ENCODE measurements around the gene SGF29.
"Not testable (repeated sequence)": the region's sequence is repeated elsewhere in the genome, so short reads cannot be mapped to it uniquely, and the experiment has no call there.

Gene SGF29

DNA sequence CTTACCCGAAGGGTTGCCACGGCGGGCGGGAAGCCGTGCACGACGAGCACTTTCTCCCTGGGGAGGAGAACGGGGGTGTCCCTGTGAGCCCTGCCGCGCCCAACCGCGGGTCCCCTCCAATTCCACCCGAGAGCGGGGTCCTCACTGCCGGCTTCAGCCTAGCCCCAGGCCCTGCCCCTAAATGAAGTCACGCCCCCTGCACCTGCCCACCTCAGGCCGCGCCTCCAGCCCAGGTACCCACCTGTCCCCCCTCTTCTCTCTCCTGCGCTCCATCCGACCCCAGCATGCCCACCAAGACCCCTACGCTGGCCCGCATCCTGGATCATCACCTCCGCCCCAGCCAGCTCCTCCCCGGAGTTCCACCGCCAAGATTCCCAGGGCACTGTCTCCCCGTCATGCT is 60.2 kb downstream of the SGF29 start:
- not testable (repeated sequence) for DNase-seq

DNA sequence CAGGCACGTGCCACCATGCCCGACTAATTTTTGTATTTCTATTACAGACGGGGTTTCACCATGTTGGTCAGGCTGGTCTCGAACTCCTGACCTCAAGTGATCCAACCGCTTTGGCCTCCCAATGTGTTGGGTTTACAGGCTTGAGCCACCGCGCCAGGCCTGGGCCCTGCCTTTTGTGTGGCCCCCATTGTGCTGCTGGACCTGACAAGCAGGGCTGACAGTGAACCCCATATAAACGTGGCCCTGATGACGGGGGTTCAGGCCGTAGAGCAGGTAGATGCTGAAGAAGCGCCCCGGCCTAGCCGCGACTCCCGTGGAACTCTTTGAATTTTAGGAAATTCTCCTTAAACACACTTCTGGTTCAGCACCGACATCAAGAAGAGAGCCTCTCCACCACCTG is 60.8 kb downstream of the SGF29 start:
- DNase-seq = not testable (repeated sequence)

DNA sequence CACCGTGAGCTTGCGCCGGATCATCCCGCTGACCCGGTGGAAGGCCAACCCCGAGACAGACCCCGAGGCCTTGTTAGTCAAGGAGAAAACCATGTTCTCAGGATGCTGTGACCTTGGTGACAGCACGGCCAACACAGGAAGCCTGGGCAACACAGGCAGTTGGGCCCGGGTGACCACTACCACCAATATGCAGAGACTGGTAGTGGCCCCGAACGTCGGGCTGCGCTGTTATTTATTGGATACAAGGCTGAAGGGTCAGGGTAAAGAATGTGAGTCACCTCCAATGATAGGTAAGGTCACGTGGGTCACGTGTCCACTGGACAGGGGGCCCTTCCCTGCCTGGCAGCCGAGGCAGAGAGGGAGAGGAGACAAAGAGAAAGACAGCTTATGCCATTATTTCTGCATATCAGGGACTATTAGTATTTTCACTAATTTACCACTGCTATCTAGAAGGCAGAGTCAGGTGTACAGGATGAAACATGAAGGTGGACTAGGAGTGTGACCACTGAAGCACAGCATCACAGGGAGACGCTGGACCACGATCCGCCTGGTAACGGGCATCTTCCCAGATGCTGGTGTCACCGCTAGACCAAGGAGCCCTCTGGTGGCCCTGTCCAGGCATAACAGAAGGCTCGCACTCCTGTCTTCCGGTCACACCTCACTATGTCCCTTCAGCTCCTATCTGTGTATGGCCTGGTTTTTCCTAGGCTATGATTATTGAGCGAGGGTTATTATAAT is 61.9 kb downstream of the SGF29 start:
- DNase-seq = peak; percentile 33

DNA sequence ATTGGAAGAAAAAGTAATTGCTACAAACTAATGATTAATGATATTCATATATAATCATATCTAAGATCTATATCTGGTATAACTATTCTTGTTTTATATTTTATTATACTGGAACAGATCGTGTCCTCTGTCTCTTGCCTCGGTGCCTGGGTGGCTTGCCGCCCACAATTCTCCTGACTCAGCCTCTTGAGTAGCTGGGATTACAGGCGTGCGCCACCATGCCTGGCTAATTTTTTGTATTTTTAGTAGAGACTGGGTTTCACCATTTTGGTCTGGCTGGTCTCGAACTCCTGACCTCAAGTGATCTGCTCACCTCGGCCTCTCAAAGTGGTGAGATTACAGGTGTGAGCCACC is 62.5 kb downstream of the SGF29 start:
- not testable (repeated sequence) for DNase-seq

DNA sequence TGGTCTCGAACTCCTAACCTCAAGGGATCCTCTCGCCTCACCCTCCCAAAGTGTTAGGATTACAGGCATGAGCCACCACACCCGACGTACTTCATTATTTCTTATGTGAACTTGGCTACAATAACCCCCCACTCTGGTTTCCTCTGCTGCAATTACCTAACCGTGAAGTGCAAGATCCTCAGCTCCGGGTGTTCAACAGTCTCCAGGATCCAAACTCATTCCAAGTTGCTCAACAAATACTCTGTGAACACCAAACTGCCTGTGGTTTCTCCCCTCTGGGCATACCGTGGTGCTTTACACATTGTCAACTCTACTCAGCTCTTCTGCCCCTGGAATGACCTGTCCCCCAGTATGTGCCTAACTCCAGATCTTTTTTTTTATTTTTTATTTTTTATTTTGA is 62.9 kb downstream of the SGF29 start:
- no peak for DNase-seq

DNA sequence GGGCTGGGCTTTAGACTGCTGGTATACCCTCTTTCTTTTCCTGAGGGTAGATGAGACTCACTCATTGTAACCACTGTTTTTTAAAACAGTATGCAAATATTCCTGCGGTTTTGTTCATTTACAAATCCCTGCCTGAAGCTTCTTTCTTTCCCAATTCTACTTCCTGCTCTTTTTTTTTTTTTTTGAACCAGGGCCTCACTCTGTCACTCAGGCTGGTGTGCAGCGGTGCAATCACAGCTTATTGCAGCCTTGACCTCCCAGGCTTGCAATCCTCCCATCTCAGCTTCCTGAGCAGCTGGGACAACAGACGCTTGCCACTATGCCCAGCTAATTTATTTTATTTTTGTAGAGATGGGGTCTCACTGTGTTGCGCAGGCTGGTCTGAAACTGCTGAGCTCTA is 64.2 kb downstream of the SGF29 start:
- DNase-seq = peak; percentile 18

DNA sequence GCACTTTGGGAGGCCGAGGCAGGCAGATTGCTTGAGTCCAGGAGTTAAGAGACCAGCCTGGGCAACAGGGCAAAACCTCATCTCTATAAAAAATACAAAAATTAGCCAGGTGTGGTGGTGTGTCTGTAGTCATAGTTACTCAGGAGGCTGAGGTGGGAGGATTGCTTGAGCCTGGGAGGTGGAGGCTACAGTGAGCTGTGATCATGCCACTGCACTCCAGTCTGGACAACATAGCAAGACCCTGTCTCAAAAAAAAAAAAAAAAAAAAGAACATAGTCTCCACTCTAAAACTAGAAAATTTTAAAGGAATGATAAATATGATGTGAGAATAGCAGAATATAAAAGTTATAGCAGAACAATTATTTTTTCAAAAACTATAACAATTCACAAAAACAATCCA is 66.6 kb downstream of the SGF29 start:
- DNase-seq = not testable (repeated sequence)

DNA sequence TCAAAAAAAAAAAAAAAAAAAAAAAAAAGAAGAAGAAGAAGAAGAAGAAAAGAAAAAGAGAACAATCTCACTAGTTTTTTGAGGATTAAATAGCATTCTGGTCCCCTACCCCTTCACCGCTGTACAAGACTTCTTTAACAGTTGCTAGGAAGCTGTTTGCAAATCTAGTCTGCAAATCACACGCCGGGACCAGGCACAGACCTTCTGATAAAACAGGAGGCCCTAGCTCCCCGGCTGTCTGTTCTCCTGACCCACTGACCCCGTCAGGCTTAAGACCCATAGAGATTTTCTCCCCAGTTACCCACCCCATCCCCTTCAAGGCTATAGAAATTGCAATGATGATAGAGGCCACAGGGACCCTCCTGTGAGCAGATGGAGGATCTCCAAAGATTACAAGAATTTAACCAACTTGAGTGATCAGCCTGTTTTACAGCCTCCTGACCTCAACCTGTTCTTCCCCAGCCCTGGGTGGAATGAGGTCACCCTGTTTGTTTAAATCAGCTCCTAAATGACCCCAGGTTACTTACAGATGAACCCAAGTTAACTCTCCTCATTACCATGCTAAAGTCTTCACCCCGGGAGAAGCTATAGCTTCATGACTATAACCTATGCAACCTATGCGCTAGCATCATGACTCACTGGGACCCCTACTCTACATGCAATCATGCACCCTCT is 67.9 kb downstream of the SGF29 start:
- no peak for DNase-seq

DNA sequence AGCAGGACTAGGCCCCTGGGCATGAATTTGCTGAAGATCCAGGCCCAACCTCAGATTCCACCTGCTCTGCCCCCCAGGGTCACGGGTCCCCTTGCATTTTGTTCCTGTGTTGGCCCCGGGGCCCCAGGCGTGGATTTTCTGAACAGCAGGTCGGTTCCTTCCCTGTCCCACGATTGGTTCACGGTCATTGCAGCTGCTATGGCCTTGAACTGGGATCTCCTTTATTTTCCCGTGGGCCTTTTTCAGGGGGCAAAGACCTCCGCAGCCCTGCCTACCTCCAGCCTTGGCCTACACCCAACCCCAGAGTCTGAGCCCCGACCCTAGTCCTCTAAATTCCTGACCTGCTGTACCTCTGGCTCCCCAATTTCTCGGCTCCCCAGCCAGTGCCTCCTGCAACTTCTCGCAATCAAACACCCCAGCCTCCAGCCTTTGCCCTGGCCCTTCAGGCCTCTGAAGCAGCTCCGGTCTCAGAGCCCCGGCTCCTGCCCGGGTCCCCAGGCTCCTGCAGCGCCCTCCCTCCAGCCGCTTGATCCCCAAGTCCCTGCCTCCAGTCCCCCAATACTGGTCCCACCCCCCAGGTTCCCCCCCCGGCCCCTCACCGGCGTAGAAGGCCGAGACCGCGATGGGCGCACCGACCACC is 68.9 kb downstream of the SGF29 start:
- not testable (repeated sequence) for DNase-seq

DNA sequence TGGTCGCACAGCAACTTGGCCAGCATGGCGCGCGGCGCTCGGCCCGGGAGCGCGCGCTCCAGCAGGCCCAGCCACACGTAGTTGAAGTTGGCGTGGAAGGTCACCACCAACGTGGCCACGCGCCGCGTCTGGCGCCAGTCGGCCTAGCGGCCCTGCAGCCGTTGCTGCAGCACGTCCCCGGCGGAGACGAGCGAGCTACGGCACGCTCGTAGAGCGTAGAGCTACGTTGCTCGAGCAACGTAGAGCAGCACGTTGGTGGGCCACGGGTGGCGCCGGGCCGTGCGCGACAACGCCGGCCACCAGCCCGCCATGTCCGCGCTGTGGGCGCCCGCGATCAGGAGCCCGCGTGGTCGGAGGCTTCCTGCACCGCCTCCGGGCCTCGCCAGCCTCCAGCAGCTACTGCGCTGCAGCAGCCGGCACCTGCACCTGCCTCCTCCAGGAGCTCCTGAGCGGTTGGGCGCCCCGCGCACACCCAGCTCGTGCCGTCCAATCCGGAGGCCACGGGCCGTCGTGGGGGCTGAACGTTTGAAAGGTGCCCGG is 69.5 kb downstream of the SGF29 start:
- DNase-seq = peak; percentile 48

DNA sequence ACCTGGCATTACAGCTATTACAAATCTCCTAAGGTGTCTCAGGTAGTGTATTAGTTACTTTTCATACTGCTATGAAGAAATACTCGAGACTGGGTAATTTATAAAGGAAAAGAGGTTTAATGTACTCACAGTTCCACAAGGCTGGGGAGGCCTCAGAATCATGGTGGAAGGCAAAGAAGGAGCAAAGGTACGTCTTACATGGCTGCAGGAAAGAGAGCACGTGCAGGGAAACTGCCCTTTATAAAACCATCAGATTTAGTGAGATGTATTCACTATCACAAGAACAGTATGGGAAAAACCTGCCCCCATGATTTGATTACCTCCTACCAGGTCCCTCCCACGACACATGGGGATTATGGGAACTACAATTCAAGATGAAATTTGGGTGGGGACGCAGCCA is 77.2 kb downstream of the SGF29 start:
- not testable (repeated sequence) for DNase-seq

DNA sequence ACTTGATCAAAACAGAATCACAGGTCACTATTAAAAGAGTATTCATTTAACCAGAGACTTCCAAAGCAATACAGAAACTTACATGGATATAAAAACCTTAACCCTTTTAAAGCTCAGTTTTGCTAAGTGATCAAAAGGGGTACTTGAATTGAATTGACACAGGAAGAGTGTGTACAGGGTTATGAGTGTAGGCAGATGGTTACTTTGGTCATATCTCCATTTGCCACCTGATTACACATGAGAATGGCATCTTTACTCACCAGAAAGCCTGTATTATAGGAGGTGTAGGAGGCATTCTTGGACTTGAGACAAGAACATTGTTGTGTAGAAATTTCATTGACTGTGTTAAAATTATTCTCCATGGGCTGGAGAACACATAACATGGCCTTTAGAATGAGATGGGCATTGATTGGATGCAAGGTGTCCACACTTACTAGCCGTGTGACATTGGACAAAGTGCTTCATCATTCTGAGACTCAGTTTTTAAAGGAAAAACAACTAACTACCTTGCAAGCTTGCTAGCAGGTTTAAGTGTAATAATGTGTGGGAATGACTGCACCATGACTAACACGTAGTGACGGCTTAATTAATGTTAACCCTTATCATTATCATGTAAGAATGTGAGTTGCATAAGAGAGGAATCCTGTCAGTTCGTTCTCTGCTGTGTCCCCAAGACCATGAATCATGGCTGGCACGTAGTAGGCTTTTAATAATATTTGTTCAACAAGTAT is 82.5 kb downstream of the SGF29 start:
- DNase-seq = not testable (repeated sequence)

DNA sequence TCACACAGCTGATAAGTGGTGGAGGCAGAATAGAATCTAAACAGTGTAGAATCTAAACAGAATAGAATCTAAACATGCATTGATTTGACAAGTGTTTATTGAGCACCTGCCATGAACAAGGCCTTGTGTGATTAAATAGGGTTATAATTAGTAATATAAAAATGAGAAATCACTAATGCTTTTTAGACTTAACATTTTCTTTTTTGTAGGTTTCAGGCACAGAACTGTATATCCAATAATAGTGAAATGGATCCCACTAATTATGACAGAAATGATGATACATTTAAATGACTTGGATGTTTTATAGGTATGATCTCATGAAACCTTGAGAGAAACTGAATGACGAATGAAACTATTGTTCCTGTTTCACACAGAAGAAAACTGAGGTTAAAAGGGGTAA is 84.0 kb downstream of the SGF29 start, which contains the start of gene NPIPB8:
NPIPB8 (plus strand) TSS at position 301 of the 400 bp plus-strand sequence. CDS start 296 bp downstream, outside the sequence.
- DNase-seq = not testable (repeated sequence)

DNA sequence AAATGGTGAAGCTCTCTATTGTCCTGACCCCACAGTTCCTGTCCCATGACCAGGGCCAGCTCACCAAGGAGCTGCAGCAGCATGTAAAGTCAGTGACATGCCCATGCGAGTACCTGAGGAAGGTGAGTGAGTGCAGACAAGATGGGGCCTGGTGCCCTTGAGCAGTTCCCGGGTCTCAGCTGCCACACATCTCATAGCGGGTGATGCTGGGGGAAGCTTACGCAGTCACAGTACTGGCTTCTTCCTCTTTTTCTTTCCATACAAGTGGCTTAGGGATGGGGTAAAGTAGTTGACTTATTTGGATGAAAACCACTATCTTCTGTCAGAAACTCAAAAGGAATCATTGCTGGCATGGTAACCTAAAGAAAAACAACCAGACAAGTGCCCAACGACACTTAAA is 84.6 kb downstream of the SGF29 start:
- not testable (repeated sequence) for DNase-seq

DNA sequence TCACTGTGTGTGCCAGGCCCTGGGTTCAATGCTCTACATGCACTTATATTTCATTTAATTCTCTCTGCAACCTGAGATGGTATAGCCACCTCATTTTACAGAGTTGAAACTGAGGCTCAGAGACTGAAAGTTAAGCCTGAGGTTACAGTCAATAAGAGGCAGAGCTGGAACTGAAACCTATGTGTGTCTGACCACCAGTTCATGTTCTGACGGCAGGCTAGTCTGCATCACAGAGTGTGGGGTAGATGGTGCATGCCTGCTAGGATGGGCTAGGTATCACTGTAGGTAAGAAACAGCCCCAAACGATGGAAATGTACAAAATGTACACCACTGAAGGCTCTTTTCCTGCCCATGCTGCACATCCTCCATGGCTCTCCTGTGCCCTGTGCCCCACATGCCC is 86.2 kb downstream of the SGF29 start:
- DNase-seq = not testable (repeated sequence)

Data from femur (tissue), 1 donor.